Cardiac muscle cell (in vitro differentiated cells and primary cell): ENCODE measurements around the gene MCUB. TPM values are rescaled to one million over a fixed set of nuclear protein-coding genes. Genes with fewer than 3 reads are reported as not detected.
A peak's percentile ranks its signal among the peaks of the same experiment; 100 is the strongest.

ENCODE experiments used
- DNase-seq, 2 donors: peaks; one replicate each; pipeline versions ENCODE4 v3.0.0 to v3.0.0-alpha.2; 2010 to 2017; ENCODE audit warnings: low read depth in 1 of 2, low spot score in 1 of 2
- H3K27ac ChIP-seq: fragments of 200-600 bp; sonication (generic); 2 replicates; pipeline ENCODE4 v1.5.1; 2016
- H3K27me3 ChIP-seq: fragments of 200-600 bp; sonication (generic); 2 replicates; pipeline ENCODE4 v1.6.0; 2016; ENCODE audit warnings: control low read depth
- H3K36me3 ChIP-seq: fragments of 200-600 bp; sonication (generic); 2 replicates; pipeline ENCODE4 v1.5.1; 2016; ENCODE audit warnings: control low read depth
- H3K4me1 ChIP-seq: fragments of 200-600 bp; sonication (generic); 2 replicates; pipeline ENCODE4 v1.8.1; 2017; ENCODE audit warnings: low read depth, mild to moderate bottlenecking, mixed run types
- H3K4me3 ChIP-seq: fragments of 200-600 bp; sonication (generic); 2 replicates; pipeline ENCODE4 v1.5.1; 2016; ENCODE audit warnings: mild to moderate bottlenecking
- H3K9me3 ChIP-seq: fragments of 200-600 bp; sonication (generic); 2 replicates; pipeline ENCODE4 v1.5.1; 2017; ENCODE audit warnings: low read depth, mild to moderate bottlenecking, control low read depth
- polyA plus RNA-seq: library from polyadenylated mRNA; unstranded; fragments of >200 nt; fragmentation: Nextera tagmentation; extraction: Ambion mirVana; gene quantifications from 2 replicates; pipeline ENCODE4 v1.2.1, GENCODE V29; 2016
- total RNA-seq: library from RNA; depleted of rRNA; stranded (reverse); fragments of >200 nt; gene quantifications from 2 replicates; pipeline ENCODE4 v1.2.3, GENCODE V29; 2016
- TF ChIP-seq, protein P1 (sequence below): IDR thresholded peaks from 2 replicates; pipeline ENCODE4 v1.5.1; 2012; ENCODE audit warnings: low read depth, mild to moderate bottlenecking, low read length

The MCUB gene
- total and polyA plus RNA-seq, 2 experiments from 2014 or later, result 1.4 to 3.1 TPM

DNA sequence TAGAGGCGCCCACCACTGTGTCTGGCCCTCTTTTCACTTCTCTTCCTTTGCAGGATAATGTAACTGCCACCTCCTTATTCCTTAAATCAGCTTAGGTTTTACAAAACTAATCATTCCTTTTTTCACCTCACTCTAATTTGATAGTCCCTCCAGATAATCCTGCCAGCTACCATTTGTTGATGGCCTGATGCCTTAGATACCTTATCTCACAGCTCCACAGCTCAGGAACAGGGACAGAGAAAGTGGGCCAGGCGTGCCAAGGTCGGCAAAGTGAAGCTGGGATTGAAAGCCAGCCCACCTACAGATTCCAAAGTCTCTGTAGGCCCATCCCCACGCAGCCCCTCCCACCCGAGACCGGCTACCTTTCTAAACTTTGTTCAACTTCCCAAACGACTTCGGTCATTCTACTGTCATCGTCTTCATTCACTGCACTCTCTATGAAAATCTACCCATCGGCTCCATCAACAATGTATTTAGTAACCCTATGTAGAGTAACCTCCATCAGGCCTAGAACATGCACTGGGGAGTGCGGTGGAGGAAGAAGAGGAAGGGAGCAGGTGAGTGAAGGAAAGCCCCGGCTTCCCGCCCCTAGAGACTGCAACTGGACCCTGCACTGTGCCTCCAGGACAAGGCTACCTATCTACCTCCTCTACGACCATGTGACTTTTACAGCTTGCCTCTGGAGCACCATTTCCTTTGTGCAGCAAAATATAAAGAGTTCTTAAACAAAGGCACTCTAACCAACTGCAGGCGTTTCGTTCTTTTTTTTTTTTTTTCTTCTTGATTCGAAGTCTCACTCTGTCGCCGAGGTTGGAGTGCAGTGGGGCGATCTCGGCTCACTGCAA is 141.7 kb downstream of the MCUB start:
- Histone ChIP-seq H3K4me3 (peak overlapping the region; percentile 73), H3K4me1 (peaks cover 7% of the 10 kb centered on the region), H3K9me3 (no peaks in the 10 kb centered on the region), H3K27me3 (no peaks in the 10 kb centered on the region), H3K36me3 (no peaks in the 10 kb centered on the region), H3K27ac (no peak overlapping the region)
- TF ChIP-seq, protein P1, sequence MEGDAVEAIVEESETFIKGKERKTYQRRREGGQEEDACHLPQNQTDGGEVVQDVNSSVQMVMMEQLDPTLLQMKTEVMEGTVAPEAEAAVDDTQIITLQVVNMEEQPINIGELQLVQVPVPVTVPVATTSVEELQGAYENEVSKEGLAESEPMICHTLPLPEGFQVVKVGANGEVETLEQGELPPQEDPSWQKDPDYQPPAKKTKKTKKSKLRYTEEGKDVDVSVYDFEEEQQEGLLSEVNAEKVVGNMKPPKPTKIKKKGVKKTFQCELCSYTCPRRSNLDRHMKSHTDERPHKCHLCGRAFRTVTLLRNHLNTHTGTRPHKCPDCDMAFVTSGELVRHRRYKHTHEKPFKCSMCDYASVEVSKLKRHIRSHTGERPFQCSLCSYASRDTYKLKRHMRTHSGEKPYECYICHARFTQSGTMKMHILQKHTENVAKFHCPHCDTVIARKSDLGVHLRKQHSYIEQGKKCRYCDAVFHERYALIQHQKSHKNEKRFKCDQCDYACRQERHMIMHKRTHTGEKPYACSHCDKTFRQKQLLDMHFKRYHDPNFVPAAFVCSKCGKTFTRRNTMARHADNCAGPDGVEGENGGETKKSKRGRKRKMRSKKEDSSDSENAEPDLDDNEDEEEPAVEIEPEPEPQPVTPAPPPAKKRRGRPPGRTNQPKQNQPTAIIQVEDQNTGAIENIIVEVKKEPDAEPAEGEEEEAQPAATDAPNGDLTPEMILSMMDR, result no peak
- DNase-seq, result peak in 1 of 2 donors; percentile 13

DNA sequence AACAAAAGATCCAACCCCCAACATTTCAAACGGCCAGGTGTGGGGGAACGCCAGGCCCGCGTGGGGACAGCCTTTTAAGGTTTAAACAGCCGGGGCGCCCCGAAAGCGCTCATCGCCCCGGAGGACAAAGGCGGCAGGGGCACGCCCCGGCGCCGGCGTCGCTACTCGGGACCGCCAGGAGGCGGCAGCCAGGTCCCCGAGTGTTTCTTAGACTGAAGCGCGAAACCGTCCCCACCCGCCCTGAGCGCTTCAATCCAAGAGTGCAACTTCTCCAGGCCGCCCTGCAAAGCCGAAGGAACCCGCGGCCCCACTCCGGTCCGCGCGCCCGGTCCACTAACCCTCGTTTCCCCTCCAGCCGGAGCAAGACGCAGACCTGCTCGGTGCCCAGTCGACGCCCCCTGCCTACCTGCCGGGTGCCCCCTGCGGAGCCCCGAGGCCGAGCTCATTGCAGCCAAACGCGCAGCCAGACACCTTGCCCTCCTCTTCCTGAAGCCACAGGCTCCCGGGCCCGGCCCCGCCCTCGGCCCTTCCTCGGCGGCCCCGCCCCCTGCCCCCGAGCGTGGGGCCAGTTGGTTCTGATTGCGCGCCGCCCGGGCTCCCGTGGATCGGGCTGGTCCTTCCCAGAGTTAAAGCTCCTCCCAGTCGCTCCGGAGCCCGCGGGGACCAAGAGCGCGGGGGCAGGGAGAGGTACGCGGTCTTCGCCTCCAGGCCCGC is 143.1 kb downstream of the MCUB start, which contains the start of gene CASP6:
CASP6 (minus strand) TSS at position 496 of the 714 bp plus-strand sequence; CDS start at position 446, 50 bp downstream.
- peak within 1 kb of the TSS; percentile 72 for H3K27ac ChIP-seq
- no peaks in the 10 kb centered on the region for H3K9me3 ChIP-seq
- peak; percentile 83 to 87 for DNase-seq

DNA sequence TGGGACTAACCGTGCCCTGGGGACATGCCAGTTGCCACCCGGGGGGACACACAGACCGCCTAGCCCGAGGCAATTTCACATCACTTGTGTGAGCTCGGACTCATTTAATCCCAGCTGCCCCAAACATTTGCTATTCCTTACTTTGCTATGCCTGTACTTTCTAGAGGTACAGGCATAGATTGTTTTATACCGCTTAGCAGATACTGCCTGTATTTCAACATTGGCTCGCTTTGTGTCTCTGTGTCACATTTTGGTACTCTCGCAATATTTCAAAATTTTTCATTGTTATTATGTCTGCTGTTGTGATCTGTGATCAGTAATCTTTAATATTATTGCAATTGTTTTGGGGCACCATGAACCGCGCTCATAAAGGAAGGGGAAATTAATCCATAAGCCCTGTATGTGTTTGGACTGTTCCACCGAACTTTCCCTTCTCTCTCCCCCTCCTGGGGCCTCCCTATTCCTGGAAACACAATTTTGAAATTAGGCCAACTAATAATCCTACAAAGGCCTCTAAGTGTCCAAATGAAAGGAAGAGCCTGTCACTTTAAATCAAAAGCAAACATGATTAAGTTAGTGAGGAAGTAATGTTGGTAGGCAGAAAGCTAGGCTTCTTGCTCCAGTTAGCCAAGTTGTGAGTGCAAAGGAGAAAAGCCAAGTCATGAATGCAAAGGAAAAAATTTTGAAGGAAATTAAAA is 143.8 kb downstream of the MCUB start:
- H3K27ac ChIP-seq, result no peak overlapping the region

More for the DNA sequence above, 143.1 kb downstream of the MCUB start, which contains the start of gene CASP6:
- Histone ChIP-seq H3K27me3 (no peaks in the 10 kb centered on the region), H3K4me1 (peaks cover 7% of the 10 kb centered on the region), H3K4me3 (peak within 1 kb of the TSS; percentile 73), H3K36me3 (peaks cover 1% of the 10 kb centered on the region)
- TF ChIP-seq, protein P1, result peak; percentile 68

DNA sequence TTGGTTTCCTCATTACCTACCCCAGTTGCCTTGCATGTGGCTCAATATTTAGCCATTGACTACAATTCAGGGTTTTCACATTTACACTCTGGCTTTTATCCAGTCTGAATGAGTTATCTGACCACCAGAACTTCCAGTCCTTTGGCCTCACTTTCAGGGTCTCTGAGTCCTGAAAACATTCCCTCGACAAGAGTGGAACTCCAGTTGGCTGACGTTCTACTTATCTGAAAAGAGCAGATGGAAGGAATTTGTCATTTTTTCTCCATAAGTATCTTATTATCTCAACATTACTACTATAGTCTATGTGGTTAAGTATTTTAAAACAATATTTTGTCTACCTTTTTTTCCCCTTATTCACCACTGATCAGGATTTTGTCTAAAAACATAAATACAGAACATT is 148.4 kb downstream of the MCUB start:
- no peaks in the 10 kb centered on the region for H3K4me1 ChIP-seq
- H3K4me3 ChIP-seq, result no peak overlapping the region
- peak in 1 of 2 donors; percentile 52 for DNase-seq
- no peak overlapping the region for H3K27ac ChIP-seq
- peaks cover 13% of the 10 kb centered on the region for H3K36me3 ChIP-seq
- H3K27me3 ChIP-seq, result no peaks in the 10 kb centered on the region
- TF ChIP-seq, protein P1, result no peak
- no peaks in the 10 kb centered on the region for H3K9me3 ChIP-seq

More for the DNA sequence above, 143.8 kb downstream of the MCUB start:
- TF ChIP-seq, protein P1, result no peak
- Histone ChIP-seq H3K36me3 (peaks cover 4% of the 10 kb centered on the region), H3K9me3 (no peaks in the 10 kb centered on the region), H3K4me1 (peaks cover 7% of the 10 kb centered on the region), H3K4me3 (peak overlapping the region; percentile 73), H3K27me3 (no peaks in the 10 kb centered on the region)
- peak in 1 of 2 donors; percentile 60 for DNase-seq

DNA sequence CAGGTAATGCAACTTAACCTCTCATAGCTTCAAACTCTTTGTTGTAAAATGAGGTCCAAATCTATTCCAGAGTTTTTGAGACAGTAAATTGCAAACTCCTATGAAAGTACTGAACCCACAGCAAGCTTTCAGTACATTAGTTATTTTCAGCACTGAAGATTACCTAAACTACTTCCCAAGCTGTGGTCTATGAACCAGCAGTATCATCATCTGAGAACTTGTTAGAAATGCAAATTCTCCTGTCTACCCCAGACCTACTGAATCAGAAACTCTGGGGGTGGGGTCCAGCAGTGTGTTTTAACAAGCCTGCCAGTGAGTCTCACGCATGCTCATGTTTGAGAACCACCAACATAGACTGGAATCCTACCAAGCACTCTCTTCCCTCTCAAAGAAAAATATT is 148.9 kb downstream of the MCUB start:
- H3K4me3 ChIP-seq, result no peak overlapping the region
- H3K27ac ChIP-seq, result no peak overlapping the region
- no peaks in the 10 kb centered on the region for H3K27me3 ChIP-seq
- TF ChIP-seq, protein P1, result no peak
- no peaks in the 10 kb centered on the region for H3K4me1 ChIP-seq
- H3K36me3 ChIP-seq, result peaks cover 18% of the 10 kb centered on the region
- no peak for DNase-seq
- no peaks in the 10 kb centered on the region for H3K9me3 ChIP-seq
